Neural cell (in vitro differentiated cells): Measurements from ENCODE around the gene KRT6A. TPM values are rescaled to one million over a fixed set of nuclear protein-coding genes. Genes with fewer than 3 reads are reported as not detected.

Source experiments
- H2AFZ ChIP-seq: fragments of 200-600, 300-800 bp; sonication (generic), shearing (Covaris generic); 2 replicates; pipeline ENCODE4 v1.6.0; 2014; ENCODE audit warnings: low read depth, mild to moderate bottlenecking, antibody characterized with exemption, low read length, moderate library complexity
- H3F3A ChIP-seq: fragments of 200-600 bp; shearing (Covaris generic); 2 replicates; pipeline ENCODE4 v1.6.1; 2016; ENCODE audit warnings: mild to moderate bottlenecking, moderate library complexity, mixed read lengths, antibody characterized with exemption, low read length; ENCODE audit not compliant: insufficient read depth, poor library complexity, severe bottlenecking
- H3K27ac ChIP-seq: fragments of 200-600, 300-800 bp; sonication (generic), shearing (Covaris generic); 2 replicates; pipeline ENCODE4 v1.5.1; 2014; ENCODE audit warnings: mild to moderate bottlenecking, low read length, moderate library complexity
- H3K27me3 ChIP-seq: fragments of 300-800, 200-600 bp; sonication (generic), shearing (Covaris generic); 2 replicates; pipeline ENCODE4 v1.6.0; 2014; ENCODE audit warnings: mild to moderate bottlenecking, low read depth, low read length, moderate library complexity; ENCODE audit not compliant: insufficient read depth
- H3K36me3 ChIP-seq: fragments of 300-800, 200-600 bp; sonication (generic), shearing (Covaris generic); 2 replicates; pipeline ENCODE4 v1.5.1; 2014; ENCODE audit warnings: mild to moderate bottlenecking, antibody characterized with exemption, low read length, moderate library complexity; ENCODE audit not compliant: insufficient read depth
- H3K4me2 ChIP-seq: fragments of 300-800, 200-600 bp; sonication (generic), shearing (Covaris generic); 2 replicates; pipeline ENCODE4 v1.6.0; 2014; ENCODE audit warnings: mild to moderate bottlenecking, low read length
- H3K4me3 ChIP-seq: fragments of 300-800, 200-600 bp; sonication (generic), shearing (Covaris generic); 2 replicates; pipeline ENCODE4 v1.5.1; 2014; ENCODE audit warnings: mild to moderate bottlenecking, low read length, moderate library complexity
- H3K79me2 ChIP-seq: fragments of 200-600 bp; shearing (Covaris generic); replicated peaks from 2 replicates; pipeline ENCODE4 v1.6.0; 2014; ENCODE audit warnings: mild to moderate bottlenecking, low read length, moderate library complexity; ENCODE audit not compliant: insufficient read depth
- H3K9ac ChIP-seq: fragments of 300-800, 200-600 bp; sonication (generic), shearing (Covaris generic); 2 replicates; pipeline ENCODE4 v1.6.1; 2016; ENCODE audit warnings: mild to moderate bottlenecking, low read length, mixed read lengths
- H3K9me2 ChIP-seq: fragments of 200-600 bp; shearing (Covaris generic); 2 replicates; pipeline ENCODE4 v1.6.1; 2016; ENCODE audit warnings: mild to moderate bottlenecking, low read length, mixed read lengths; ENCODE audit not compliant: insufficient read depth
- H3K9me3 ChIP-seq: fragments of 200-600, 300-800 bp; sonication (generic), shearing (Covaris generic); 2 replicates; pipeline ENCODE4 v1.6.1; 2016; ENCODE audit warnings: mild to moderate bottlenecking, mixed run types, low read length, moderate library complexity, mixed read lengths
- H4K20me1 ChIP-seq: fragments of 200-600 bp; shearing (Covaris generic); 2 replicates; pipeline ENCODE4 v1.6.1; 2016; ENCODE audit warnings: mild to moderate bottlenecking, mixed run types; ENCODE audit not compliant: insufficient read depth
- EP300 ChIP-seq: fragments of 450-650 bp; conservative IDR thresholded peaks from 2 replicates; pipeline ENCODE4 v1.6.1; 2014; ENCODE audit warnings: antibody characterized with exemption, mild to moderate bottlenecking, moderate library complexity; ENCODE audit not compliant: poor library complexity, severe bottlenecking
- MXI1 ChIP-seq: fragments of 450-650 bp; conservative IDR thresholded peaks from 2 replicates; pipeline ENCODE4 v1.6.1; 2014; ENCODE audit warnings: antibody characterized with exemption, mild to moderate bottlenecking; ENCODE audit not compliant: poor library complexity, severe bottlenecking
- POLR2AphosphoS5 ChIP-seq: IDR thresholded peaks from 2 replicates; pipeline ENCODE4 v1.6.1; 2012
- RAD21 ChIP-seq: fragments of 450-650 bp; conservative IDR thresholded peaks from 2 replicates; pipeline ENCODE4 v1.6.1; 2014; ENCODE audit warnings: antibody characterized with exemption, mild to moderate bottlenecking, moderate library complexity
- SMC3 ChIP-seq: fragments of 450-650 bp; conservative IDR thresholded peaks from 2 replicates; pipeline ENCODE4 v1.6.1; 2014; ENCODE audit warnings: antibody characterized with exemption, mild to moderate bottlenecking, moderate library complexity; ENCODE audit not compliant: poor library complexity
- polyA minus RNA-seq: library from RNA; depleted of rRNA, polyadenylated mRNA; stranded (reverse); fragments of >200 nt; gene quantifications from 2 replicates; pipeline ENCODE4 v1.2.3, GENCODE V29; 2014
- polyA plus RNA-seq: library from polyadenylated mRNA; depleted of rRNA; stranded (reverse); fragments of >200 nt; gene quantifications from 2 replicates; pipeline ENCODE4 v1.2.3, GENCODE V29; 2014
- TF ChIP-seq, protein P1 (sequence below): fragments of 450-650 bp; IDR thresholded peaks from 2 replicates; pipeline ENCODE4 v1.5.1; 2014; ENCODE audit warnings: antibody characterized with exemption, mild to moderate bottlenecking, moderate library complexity; ENCODE audit not compliant: poor library complexity, severe bottlenecking
- TF ChIP-seq, protein P2 (sequence below): IDR thresholded peaks from 2 replicates; pipeline ENCODE4 v1.6.1; 2012; ENCODE audit warnings: borderline replicate concordance

KRT6A gene
- polyA plus RNA-seq (not detected in 2 replicates), polyA minus RNA-seq (not detected in 2 replicates)

DNA sequence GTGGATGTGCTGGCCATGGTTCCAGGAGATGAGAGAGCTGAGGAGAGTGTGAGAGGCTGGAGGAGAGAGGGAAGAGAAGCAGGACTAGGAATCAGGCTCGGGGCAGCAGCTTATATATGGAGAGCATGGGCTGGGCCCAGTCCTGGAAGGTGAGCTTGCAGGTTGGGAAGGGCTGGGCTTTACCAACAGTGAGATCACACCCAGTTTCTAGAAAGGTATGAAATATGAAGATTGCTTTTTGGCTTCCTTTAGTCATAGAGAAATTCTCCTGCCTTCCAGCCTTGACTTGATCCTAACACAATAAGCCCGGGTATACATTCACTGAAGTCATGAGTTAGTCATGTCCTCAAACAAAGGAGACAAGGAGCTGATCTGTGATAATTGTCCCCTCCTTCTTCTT is at the start of gene KRT6A:
KRT6A (minus strand) TSS at position 86 of the 400 bp plus-strand sequence; CDS start at position 17, 69 bp downstream.
- no peaks in the 10 kb centered on the region for H3K27me3 ChIP-seq
- H3K36me3 ChIP-seq: no peaks in the 10 kb centered on the region
- TF ChIP-seq, protein P1, sequence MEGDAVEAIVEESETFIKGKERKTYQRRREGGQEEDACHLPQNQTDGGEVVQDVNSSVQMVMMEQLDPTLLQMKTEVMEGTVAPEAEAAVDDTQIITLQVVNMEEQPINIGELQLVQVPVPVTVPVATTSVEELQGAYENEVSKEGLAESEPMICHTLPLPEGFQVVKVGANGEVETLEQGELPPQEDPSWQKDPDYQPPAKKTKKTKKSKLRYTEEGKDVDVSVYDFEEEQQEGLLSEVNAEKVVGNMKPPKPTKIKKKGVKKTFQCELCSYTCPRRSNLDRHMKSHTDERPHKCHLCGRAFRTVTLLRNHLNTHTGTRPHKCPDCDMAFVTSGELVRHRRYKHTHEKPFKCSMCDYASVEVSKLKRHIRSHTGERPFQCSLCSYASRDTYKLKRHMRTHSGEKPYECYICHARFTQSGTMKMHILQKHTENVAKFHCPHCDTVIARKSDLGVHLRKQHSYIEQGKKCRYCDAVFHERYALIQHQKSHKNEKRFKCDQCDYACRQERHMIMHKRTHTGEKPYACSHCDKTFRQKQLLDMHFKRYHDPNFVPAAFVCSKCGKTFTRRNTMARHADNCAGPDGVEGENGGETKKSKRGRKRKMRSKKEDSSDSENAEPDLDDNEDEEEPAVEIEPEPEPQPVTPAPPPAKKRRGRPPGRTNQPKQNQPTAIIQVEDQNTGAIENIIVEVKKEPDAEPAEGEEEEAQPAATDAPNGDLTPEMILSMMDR: no peak
- no peak for TF ChIP-seq POLR2AphosphoS5
- TF ChIP-seq RAD21: no peak
- no peaks in the 10 kb centered on the region for H3K9me3 ChIP-seq
- no peak within 1 kb of the TSS for H3K4me2 ChIP-seq
- H3F3A ChIP-seq: no peaks in the 10 kb centered on the region
- no peaks in the 10 kb centered on the region for H4K20me1 ChIP-seq
- H3K9me2 ChIP-seq: no peaks in the 10 kb centered on the region
- no peak within 1 kb of the TSS for H2AFZ ChIP-seq
- no peak within 1 kb of the TSS for H3K9ac ChIP-seq
- no peak within 1 kb of the TSS for H3K27ac ChIP-seq
- no peaks in the 10 kb centered on the region for H3K79me2 ChIP-seq
- no peak within 1 kb of the TSS for H3K4me3 ChIP-seq

DNA sequence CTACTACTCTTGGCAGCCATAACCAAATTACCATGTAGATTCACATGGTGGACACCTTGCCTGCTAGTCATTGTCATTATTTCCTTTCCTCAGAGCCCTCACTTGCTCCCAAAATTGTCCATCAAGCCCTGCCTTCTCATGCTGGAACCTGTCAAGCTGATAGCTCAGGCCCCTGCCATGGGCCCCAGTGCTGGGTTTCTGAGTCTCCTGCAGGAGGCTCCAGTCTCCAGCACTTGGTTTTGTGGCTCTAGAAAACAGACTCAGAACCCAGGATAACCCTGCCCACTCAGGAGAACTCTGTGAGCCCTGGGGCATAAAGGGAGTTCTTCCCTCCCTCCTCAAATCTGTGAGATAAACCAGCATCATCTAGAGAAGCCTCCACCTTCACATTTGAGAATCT is 49.1 kb upstream of the KRT6A start:
- Histone ChIP-seq H3K9ac (no peak overlapping the region), H3F3A (no peaks in the 10 kb centered on the region), H2AFZ (no peak overlapping the region), H3K9me2 (no peaks in the 10 kb centered on the region), H3K9me3 (no peaks in the 10 kb centered on the region), H3K4me3 (no peak overlapping the region), H3K27ac (no peak overlapping the region), H3K4me2 (no peak overlapping the region), H3K27me3 (no peaks in the 10 kb centered on the region), H3K79me2 (no peaks in the 10 kb centered on the region), H4K20me1 (no peaks in the 10 kb centered on the region), H3K36me3 (no peaks in the 10 kb centered on the region)
- TF ChIP-seq, protein P1: no peak
- TF ChIP-seq RAD21 (no peak), SMC3 (no peak), MXI1 (no peak), EP300 (no peak), POLR2AphosphoS5 (no peak)
- TF ChIP-seq, protein P2, sequence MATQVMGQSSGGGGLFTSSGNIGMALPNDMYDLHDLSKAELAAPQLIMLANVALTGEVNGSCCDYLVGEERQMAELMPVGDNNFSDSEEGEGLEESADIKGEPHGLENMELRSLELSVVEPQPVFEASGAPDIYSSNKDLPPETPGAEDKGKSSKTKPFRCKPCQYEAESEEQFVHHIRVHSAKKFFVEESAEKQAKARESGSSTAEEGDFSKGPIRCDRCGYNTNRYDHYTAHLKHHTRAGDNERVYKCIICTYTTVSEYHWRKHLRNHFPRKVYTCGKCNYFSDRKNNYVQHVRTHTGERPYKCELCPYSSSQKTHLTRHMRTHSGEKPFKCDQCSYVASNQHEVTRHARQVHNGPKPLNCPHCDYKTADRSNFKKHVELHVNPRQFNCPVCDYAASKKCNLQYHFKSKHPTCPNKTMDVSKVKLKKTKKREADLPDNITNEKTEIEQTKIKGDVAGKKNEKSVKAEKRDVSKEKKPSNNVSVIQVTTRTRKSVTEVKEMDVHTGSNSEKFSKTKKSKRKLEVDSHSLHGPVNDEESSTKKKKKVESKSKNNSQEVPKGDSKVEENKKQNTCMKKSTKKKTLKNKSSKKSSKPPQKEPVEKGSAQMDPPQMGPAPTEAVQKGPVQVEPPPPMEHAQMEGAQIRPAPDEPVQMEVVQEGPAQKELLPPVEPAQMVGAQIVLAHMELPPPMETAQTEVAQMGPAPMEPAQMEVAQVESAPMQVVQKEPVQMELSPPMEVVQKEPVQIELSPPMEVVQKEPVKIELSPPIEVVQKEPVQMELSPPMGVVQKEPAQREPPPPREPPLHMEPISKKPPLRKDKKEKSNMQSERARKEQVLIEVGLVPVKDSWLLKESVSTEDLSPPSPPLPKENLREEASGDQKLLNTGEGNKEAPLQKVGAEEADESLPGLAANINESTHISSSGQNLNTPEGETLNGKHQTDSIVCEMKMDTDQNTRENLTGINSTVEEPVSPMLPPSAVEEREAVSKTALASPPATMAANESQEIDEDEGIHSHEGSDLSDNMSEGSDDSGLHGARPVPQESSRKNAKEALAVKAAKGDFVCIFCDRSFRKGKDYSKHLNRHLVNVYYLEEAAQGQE: no peak
